Measurements from ENCODE around the gene IFI16.

GRCh38 chr1:159058751-159059150 is 49.0 kb downstream of the IFI16 start:
- TF ChIP-seq CTCF (IDR thresholded peaks at IDR 0.05 in 2 of 3, conservative IDR thresholded peaks at IDR 0.05 in 1 of 3; ENCODE audit: control insufficient read depth in 2 of 3, extremely low read depth in 1 of 3, insufficient read depth in 1 of 3, low read depth in 3 of 3, low read length in 3 of 3) = no peak
- TF ChIP-seq CEBPB (IDR thresholded peaks at IDR 0.05; ENCODE audit: borderline replicate concordance in 1 of 2, low read depth in 2 of 2, low read length in 2 of 2) = no peak
- no peak for TF ChIP-seq POLR2AphosphoS5 (IDR thresholded peaks at IDR 0.05; ENCODE audit: low read length)
